ENCODE measurements around the gene INO80C.
A peak's percentile ranks its signal among the peaks of the same experiment; 100 is the strongest.
"Not testable (repeated sequence)": the region's sequence is repeated elsewhere in the genome, so short reads cannot be mapped to it uniquely, and the experiment has no call there.

Gene INO80C

GRCh38 chr18:35512761-35513160 lies 15.0 kb upstream of the INO80C start:
- no peak for DNase-seq

GRCh38 chr18:35511833-35512232 lies 14.1 kb upstream of the INO80C start:
- no peak for DNase-seq

DNA sequence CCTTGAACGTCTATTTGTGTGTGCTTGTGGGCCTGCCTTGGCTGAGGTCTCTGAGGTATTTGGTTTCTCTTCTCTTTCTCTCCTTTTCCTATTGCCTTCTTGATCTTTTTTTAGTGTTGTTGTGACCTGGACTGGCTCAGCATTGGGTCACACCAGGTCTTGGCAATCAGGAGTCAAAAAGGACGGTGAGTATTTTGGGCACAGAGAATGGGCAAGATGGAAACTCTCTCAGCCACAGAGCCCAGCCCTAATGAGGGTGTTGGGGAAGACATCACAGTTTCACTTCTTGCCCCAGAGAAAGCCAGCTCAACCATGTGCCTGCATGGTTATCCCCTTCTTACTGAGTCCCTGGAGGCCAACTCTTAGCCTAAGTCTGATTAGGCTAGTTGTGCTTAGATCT lies 13.7 kb upstream of the INO80C start:
- DNase-seq, result no peak

DNA sequence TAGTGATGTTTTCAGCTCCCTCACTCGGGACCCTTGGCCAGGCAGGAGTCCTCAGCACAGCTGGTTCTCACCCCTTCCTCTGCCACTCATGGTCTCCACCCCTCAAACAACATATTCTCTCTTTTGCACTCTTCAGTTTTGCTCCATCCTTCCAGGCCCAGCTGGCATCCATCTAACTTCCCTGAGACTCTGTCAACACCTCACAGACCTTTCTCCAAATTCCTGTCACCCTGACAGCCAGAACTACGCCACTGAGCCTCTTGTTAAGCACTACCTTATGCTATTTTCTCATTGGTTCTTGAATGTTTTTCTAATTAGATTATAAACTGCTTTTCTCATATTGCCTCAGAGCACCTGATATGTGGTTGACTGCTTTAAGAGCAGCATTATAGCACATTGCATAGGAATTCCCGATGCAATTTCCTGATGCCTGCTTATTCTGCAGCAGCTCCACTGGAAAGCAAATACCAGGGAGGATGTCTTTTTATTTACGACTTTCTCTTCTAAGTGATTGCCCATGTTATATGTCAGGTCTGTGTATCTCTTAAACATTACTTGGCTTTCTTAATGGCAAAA lies 12.4 kb upstream of the INO80C start:
- DNase-seq, result no peak

GRCh38 chr18:35508746-35509338 lies 11.1 kb upstream of the INO80C start:
- no peak for DNase-seq

DNA sequence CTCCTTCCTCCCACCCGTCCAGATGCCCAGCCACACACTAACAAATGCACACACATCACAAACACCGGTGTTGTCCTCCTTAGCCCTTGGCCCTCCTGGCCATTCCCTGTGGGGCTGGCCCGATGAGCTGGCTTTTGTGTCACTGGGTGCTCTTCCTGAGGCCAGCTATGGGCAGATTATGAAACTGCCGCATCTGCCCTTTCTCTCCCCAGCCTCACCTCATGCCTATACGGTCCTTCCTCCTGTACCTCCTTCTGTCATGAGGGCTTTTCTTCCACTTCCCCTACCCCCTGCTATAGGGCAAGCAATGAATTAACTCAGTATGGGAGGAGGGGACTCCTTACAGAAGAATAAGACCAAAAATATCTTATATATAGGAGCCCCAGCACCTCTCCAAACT lies 10.3 kb upstream of the INO80C start:
- no peak for DNase-seq

DNA sequence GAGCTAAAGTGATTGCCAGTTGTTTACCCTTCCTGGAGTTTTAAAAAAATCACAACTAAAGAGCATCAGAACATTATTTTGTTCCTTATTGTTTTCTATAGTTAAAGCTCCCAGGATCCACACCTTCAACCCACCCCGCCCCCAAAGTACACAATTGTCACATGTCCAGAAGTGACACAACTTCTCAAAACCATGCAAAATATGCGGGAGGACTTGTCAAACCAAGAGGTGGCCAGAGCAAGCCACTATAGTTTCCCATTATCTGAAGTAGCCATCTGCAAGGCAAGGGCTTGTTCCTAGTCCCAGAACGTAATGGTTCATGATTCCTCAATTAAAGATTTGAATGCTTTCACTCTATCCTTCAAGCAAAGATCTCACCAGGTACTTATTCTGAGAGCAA lies 9.9 kb upstream of the INO80C start:
- DNase-seq, result no peak

DNA sequence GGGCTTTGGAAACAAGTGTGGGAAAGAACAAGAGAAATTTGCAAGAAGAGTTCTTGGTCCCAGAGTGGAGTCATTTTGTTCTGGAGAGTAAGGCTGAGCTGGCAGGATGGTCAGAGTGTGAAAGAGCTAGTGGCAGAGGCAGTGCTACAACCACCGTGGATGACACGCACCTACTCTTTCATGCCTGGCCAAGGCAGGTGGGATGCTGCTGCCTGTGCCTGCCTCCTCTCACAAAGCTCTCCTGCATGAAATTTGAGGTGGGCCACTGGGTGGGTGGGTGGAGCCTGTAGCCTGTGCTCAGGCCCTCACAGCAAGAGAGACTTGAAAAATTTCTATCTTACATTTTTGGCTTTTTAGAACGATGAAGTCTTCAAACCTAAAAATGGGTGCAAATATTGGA lies 9.4 kb upstream of the INO80C start:
- DNase-seq, result no peak

DNA sequence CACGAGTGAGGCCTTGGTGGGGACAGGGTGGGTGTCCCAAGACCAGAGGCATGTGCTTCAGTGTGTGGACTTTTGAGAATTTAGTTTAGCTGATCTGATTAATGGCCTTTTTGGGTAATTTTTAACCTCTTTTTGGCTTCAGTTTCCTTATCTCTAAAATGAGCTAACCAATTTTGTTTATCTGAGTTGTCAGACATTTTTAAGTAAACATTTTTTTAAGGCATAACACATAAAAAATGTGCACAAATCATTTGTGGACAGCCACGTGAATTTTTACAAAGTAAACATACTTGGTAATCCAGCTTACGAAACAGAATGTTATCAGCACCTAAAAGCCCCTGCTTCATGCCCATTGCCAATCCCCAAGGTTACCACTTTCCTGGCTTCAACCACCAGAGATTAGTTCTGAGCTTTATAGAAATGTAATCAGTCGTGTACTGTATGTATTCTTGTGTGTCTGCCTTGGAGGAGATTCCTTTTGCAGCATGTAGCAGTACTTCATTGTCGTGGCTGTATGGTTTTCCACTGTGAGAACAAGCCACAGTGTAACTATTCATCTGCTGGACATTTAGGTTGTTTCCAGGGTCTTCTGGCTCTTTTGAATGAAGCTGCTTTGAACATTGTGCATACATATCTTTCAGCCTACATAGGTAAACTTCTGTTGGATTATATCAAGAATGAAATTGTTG lies 8.4 kb upstream of the INO80C start:
- no peak for DNase-seq

DNA sequence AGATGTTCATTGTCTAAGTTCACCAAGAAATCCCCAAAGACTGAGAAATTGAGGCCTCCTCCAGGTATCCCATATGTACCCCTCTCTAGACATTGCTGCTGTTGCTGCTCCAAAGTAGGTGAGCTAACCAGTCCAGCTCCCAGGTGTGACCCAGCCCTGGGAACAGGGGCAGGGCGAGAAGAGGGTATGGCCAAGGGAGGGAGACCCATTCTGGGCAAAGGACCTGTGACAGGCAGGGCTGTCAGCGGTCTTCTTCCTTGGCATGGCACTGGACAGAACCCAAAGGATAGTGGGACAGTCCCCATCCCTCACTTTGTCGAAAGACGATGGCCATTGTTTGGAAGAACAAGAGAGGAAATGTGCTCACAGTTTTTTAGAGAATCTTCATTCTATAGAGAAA lies 7.2 kb upstream of the INO80C start:
- DNase-seq, result no peak

GRCh38 chr18:35502052-35502451 lies 4.3 kb upstream of the INO80C start:
- no peak for DNase-seq

DNA sequence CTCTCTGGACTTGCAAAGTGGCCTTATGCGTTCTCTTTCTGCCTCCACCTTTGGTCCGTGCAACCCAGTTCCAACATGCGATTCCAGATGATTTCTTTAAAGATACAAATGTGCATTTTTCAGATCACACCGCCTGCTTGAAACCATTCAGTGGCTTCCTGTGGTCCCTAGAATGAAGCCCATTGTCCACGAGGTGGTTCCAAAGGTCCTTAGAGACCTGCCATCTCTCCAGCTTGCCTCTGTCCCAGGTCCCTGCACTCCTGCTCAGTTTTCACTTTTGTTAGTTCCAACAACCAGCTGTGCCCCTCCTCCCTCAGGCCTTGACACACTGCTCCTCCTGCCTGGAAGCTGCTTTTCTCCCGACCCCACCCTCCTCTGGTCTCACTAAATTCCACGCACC lies 3.6 kb upstream of the INO80C start:
- DNase-seq, result no peak

DNA sequence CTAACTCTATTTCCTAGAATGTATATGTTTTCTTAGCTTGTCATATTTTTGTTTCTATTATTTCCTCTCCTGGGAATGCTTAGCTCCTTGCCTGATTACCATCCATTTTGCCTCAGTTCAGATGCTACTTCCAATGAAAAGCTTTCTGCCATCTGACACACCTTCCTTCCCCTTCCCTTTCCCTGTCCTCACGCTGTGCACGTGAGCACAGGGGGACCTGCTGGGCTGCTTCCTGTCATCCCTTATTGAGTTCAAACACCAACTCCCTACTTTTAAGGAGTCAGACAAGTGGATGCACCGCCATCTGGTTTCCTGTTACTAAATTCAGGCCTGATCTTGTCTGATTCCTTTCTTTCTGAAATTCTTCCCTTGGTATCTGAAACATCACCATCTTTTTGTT lies 2.4 kb upstream of the INO80C start:
- no peak for DNase-seq

DNA sequence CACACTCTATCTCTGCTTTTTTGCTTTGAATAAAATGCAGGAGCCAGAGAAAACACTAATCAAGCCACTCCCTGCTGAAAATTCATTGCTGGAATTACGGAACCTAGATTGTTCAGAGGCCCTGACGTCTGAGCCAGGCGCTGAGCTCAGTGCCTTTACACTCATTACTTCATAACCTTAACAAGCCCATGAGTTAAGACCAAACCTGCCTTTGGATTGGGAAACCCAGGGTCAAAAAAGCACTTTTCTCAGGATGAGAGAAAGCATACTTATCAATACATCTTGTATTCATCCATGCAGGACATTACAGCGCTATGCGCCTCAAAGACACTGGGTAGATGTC lies 762 bp downstream of the INO80C start:
- peak; percentile 62 for DNase-seq

DNA sequence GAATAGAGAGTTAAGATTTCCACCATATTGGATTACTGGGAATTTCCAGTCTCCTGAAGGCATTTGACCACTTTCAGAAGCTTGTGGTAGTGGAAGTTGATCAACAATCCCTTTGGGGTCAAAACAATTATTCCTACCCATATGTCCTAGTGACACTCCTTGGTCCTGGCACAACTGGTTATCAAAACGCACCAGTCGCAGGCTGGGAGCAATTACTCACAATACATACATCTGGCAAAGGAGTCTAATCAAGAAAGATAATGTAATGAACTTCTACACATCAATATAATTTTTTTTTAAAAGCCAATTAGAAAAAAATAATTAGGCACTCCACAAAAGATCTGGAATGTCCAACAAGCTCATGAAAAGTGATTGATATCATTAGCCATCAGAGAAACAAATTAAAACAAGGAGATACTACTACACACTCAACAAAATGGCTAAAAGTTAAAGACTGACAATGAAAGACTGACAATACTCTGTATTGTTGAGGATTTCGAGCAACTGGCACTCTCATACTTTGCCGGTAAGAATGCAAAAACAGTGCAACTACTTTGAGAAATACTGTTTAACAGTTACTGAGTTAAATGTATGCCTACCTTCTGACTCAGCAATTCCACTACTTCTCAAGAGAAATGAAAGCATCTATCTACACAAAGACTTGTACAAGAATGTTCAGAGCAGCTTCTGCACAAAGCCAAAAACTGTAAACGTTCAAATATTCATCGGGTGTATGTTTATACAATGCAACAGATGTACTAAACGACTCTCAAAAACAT lies 2.0 kb downstream of the INO80C start:
- DNase-seq, result no peak

- DNase-seq, result no peak
Observed at GRCh38 chr18:35494251-35495220, 3.2 kb downstream of the INO80C start.

GRCh38 chr18:35491700-35492077 lies 6.1 kb downstream of the INO80C start:
- no peak for DNase-seq

DNA sequence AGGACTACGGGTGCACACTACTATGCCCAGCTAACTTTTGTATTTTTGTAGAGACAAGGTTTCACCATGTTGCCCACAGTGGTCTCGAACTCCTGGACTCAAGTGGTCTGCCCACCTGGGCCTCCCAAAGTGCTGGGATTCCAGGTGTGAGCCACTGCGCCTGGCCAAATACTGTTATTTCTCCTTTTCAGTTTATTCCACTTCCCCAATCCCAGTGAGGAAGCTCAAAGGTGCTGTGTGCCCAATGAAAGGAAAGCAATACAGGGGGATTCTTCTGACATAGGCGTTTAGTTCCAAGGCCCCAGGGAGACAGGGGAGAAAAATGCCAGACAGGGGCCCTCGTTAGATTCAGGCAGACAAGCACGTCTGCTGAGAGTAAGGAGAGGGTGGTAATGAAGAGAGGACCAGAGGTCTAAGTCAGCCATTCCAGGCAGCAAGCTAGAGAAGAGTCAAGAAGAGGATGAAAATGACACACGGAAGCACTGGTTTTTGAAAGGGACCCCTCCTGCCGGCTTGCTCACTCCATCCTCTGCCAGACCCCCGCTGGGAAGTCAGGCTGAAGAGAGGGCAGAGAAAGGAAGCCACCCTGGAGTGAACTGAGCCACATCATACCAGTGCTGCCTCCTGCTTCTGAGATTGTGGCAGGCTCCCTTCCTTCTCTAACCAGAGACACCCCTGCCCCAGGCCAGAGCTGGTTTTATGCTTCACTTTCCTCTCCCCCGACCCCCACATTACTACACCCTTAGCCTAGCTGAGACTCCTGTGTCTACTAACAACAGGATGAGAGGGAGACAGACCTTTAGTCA lies 6.7 kb downstream of the INO80C start:
- DNase-seq, result no peak

DNA sequence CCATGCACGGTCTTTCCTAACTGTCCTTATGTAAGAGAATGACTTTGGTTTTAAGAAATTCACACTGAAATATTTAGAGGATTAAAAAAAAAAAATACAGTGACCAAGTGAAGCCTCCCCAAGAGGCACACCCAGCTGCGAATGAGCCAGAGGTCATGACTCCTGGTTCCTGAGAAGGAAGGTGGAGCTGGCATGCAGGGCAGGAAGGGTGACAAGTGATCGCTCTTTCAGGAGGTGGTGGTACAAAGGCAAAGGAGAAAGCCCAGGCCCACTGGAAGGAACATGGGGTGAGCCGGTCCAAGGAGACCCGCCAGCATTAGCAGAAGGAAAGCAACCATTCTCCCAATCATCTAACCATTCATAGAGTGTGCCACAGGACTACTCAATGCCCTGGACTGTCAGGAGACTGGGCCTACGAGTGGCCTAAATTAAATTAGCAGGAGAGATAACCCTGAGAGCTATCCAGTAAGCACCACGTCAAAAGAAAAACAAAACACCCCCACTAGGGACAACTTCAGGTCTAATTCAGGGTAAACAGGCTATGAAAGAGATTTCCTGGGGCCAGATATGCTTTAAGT lies 7.8 kb downstream of the INO80C start:
- no peak for DNase-seq

DNA sequence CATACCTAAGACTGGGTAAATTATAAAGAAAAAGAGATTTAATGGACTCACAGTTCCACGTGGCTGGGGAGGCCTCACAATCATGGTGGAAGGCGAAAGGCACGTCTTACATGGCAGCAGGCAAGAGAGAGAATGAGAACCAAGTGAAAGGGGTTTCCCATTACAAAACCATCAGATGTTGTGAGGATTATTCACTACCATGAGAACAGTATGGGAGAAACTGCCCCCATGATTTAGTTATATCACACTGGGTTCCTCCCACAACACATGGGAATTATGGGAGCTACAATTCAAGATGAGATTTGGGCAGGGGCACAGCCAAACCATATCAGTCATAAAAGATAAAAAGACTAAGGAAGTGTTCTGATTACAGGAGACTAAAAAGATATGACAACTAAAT lies 8.5 kb downstream of the INO80C start:
- not testable (repeated sequence) for DNase-seq

- DNase-seq, result not testable (repeated sequence)
Observed at GRCh38 chr18:35488396-35488795, 9.4 kb downstream of the INO80C start.

- not testable (repeated sequence) for DNase-seq
Observed at GRCh38 chr18:35487525-35487924, 10.2 kb downstream of the INO80C start.
